GM12873 (cell line): ENCODE results near the gene EXOC8.

ENCODE experiments used
- TF ChIP-seq, protein P1 (sequence below): IDR thresholded peaks from 2 replicates; pipeline ENCODE4 v1.5.1; 2012; ENCODE audit warnings: low read depth, mild to moderate bottlenecking, moderate library complexity, low read length, control low read depth; ENCODE audit not compliant: insufficient read depth; ENCODE audit errors: missing control alignments

Gene EXOC8

GRCh38 chr1:231351816-231352215 lies 14.2 kb upstream of the EXOC8 start:
- TF ChIP-seq, protein P1, sequence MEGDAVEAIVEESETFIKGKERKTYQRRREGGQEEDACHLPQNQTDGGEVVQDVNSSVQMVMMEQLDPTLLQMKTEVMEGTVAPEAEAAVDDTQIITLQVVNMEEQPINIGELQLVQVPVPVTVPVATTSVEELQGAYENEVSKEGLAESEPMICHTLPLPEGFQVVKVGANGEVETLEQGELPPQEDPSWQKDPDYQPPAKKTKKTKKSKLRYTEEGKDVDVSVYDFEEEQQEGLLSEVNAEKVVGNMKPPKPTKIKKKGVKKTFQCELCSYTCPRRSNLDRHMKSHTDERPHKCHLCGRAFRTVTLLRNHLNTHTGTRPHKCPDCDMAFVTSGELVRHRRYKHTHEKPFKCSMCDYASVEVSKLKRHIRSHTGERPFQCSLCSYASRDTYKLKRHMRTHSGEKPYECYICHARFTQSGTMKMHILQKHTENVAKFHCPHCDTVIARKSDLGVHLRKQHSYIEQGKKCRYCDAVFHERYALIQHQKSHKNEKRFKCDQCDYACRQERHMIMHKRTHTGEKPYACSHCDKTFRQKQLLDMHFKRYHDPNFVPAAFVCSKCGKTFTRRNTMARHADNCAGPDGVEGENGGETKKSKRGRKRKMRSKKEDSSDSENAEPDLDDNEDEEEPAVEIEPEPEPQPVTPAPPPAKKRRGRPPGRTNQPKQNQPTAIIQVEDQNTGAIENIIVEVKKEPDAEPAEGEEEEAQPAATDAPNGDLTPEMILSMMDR = no peak

DNA sequence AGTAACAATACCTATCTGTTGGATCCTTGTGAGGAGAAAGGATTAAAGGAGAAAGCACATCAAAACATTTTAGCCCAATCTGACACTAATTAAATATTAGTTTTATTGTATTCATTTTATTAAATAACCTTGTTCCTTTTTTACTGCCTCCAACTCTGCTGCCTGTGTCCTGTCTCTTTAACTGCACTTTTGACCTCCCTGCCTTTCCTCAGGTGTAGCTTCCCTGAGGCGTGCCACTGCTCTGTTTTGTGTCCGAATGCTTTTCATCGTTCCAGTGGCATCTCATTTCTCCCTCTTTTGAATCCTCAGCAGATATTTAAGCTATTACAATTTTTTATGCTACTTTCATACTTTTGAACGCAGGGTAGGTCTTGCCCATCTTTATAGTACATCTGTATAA lies 10.8 kb upstream of the EXOC8 start:
- TF ChIP-seq, protein P1 = no peak

GRCh38 chr1:231347961-231348360 lies 10.3 kb upstream of the EXOC8 start:
- TF ChIP-seq, protein P1 = no peak

GRCh38 chr1:231340328-231341013 lies 2.8 kb upstream of the EXOC8 start:
- TF ChIP-seq, protein P1 = no peak

DNA sequence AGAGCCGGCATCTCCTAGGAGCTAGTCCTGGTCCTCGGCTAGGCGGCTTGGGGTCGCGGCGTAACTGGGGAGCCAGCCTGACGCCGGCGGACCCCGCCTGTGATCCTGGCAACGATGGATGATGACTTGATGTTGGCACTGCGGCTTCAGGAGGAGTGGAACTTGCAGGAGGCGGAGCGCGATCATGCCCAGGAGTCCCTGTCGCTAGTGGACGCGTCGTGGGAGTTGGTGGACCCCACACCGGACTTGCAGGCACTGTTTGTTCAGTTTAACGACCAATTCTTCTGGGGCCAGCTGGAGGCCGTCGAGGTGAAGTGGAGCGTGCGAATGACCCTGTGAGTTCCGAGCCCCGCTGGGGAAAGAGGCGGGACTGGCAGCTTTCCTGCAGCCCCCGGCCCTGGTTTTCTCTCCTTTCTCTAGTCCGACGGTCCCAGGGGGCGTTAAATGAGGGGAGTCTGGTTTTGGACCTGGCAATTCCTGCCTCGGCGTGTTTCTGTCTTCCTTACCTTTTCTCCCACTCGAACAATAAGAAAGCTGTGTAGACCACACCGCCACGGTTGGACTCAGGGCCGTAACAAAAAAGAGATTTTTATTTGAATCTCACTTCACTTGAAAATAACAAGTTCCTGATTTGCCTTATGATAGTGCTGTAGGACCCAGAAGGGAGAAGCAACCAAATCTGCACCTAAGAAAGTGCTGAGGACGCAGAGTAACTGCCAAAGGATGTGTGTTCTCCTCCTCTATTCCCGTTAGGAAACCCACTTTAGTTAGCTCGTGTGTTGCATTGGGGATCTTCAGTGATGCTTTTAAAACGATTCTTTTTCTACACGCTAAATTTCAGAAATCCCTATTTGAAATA lies 847 bp upstream of the EXOC8 start, which contains the start of gene SPRTN:
Gene SPRTN, plus strand, starts transcription at position 24 of the 859 bp plus-strand sequence. Its CDS starts 91 bp downstream, at position 115.
- TF ChIP-seq, protein P1 = no peak

GRCh38 chr1:231337043-231337471 lies 595 bp downstream of the EXOC8 start:
- TF ChIP-seq, protein P1 = no peak
